Suppressor macrophage treated with lipopolysaccharide for 4 hours (primary cell): ENCODE data around the gene RAP1B.

Experiments used
- DNase-seq: peaks from one replicate; pipeline ENCODE4 v3.0.0-alpha.2; 2020

RAP1B gene

GRCh38 chr12:68610370-68611093 lies at the start of gene RAP1B:
Gene RAP1B, plus strand, starts transcription at chr12:68610899. Its CDS starts 37,826 bp downstream, at chr12:68648725.
- DNase-seq, result peak; percentile 97

- DNase-seq, result no peak
These were observed 48.9 kb upstream of the RAP1B start for GRCh38 chr12:68561830-68562229.

GRCh38 chr12:68564166-68564565 lies 46.5 kb upstream of the RAP1B start:
- DNase-seq, result no peak

- peak; percentile 55 for DNase-seq
These were observed 45.3 kb upstream of the RAP1B start for GRCh38 chr12:68565391-68565903.

GRCh38 chr12:68568922-68569569 lies 41.7 kb upstream of the RAP1B start:
- DNase-seq, result no peak

GRCh38 chr12:68572661-68573060 lies 38.0 kb upstream of the RAP1B start:
- DNase-seq, result no peak

GRCh38 chr12:68573406-68573805 lies 37.3 kb upstream of the RAP1B start:
- DNase-seq, result no peak

- no peak for DNase-seq
These were observed 32.8 kb upstream of the RAP1B start for GRCh38 chr12:68577949-68578348.

GRCh38 chr12:68578765-68579164 lies 31.9 kb upstream of the RAP1B start:
- DNase-seq, result no peak

- no peak for DNase-seq
These were observed 31.4 kb upstream of the RAP1B start for GRCh38 chr12:68579254-68579653.

GRCh38 chr12:68580911-68581310 lies 29.8 kb upstream of the RAP1B start:
- no peak for DNase-seq

GRCh38 chr12:68581926-68582325 lies 28.8 kb upstream of the RAP1B start:
- DNase-seq, result no peak

- peak; percentile 19 for DNase-seq
These were observed 24.7 kb upstream of the RAP1B start for GRCh38 chr12:68585966-68586365.

GRCh38 chr12:68587448-68587873 lies 23.2 kb upstream of the RAP1B start:
- DNase-seq, result peak; percentile 58

GRCh38 chr12:68589194-68589593 lies 21.5 kb upstream of the RAP1B start:
- no peak for DNase-seq

GRCh38 chr12:68591734-68592418 lies 18.8 kb upstream of the RAP1B start:
- DNase-seq, result no peak

- DNase-seq, result no peak
These were observed 15.5 kb upstream of the RAP1B start for GRCh38 chr12:68595241-68595640.

- DNase-seq, result no peak
These were observed 8.9 kb upstream of the RAP1B start for GRCh38 chr12:68601767-68602166.

- DNase-seq, result peak; percentile 53
These were observed 8.0 kb upstream of the RAP1B start for GRCh38 chr12:68602720-68603119.

GRCh38 chr12:68608191-68608590 lies 2.5 kb upstream of the RAP1B start:
- peak; percentile 64 for DNase-seq

- DNase-seq, result peak; percentile 77
These were observed 715 bp upstream of the RAP1B start for GRCh38 chr12:68609998-68610369.

- peak; percentile 74 for DNase-seq
These were observed 551 bp downstream of the RAP1B start for GRCh38 chr12:68611094-68611805.

GRCh38 chr12:68611806-68612160 lies 1.1 kb downstream of the RAP1B start:
- DNase-seq, result no peak
